ENCODE data around the gene MMP2. TPM values are rescaled to one million over a fixed set of nuclear protein-coding genes. Genes with fewer than 3 reads are reported as not detected.

Gene MMP2
- total and polyA plus RNA-seq, 2 donors (not counting 1 experiment from before 2014, with no cell fraction given): 760 to 1,311 TPM

DNA sequence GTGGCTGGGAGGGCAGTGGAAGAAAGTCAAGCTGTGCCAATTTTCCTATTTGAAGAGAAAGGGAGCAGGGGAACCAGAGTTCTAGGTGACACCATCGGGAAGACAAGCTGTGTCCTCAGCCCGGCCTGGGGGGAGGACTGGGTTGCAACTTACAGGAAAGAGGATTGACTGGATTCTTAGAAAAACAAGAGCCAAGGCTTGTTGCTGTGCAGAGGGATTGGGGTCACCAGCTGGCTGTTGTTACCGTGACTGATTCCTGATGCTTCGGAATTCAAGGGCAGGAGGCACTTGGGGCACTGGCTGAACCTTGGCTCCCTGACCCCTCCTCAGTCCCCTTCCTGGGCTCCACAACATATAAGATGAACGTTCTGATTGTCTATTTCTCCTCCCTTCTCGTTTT lies 16.8 kb upstream of the MMP2 start:
- no peaks in the 10 kb centered on the region for H3K27me3 ChIP-seq (ENCODE audit: control insufficient read depth, insufficient read depth, low read length)
- no peaks in the 10 kb centered on the region for H3K36me3 ChIP-seq (ENCODE audit: control insufficient read depth, insufficient read depth, low read length)
- no peak overlapping the region for H3K9ac ChIP-seq (ENCODE audit: insufficient read depth, low read length)
- H3K79me2 ChIP-seq (ENCODE audit: control insufficient read depth, insufficient read depth, low read length): no peaks in the 10 kb centered on the region
- DNase-seq (ENCODE audit: low read depth in 2 of 2): no peak
- no peak overlapping the region for H2AFZ ChIP-seq (ENCODE audit: low read length)
- no peak overlapping the region for H3K4me2 ChIP-seq (ENCODE audit: extremely low read depth, insufficient read depth, low read length)
- no peaks in the 10 kb centered on the region for H4K20me1 ChIP-seq (ENCODE audit: control insufficient read depth, extremely low read depth, insufficient read depth, low read length)
- no peaks in the 10 kb centered on the region for H3K9me3 ChIP-seq (ENCODE audit: control insufficient read depth, insufficient read depth, low read depth, low read length)
- H3K27ac ChIP-seq (ENCODE audit: insufficient read depth, low read length): no peak overlapping the region
- H3K4me3 ChIP-seq (replicated peaks in 1 of 4; ENCODE audit: control extremely low read depth in 1 of 4, insufficient read depth in 1 of 4, low read depth in 3 of 4, low read length in 4 of 4): no peak overlapping the region
- no peaks in the 10 kb centered on the region for H3K4me1 ChIP-seq (ENCODE audit: control insufficient read depth, extremely low read depth, insufficient read depth, low read length)
- TF ChIP-seq, protein P1, sequence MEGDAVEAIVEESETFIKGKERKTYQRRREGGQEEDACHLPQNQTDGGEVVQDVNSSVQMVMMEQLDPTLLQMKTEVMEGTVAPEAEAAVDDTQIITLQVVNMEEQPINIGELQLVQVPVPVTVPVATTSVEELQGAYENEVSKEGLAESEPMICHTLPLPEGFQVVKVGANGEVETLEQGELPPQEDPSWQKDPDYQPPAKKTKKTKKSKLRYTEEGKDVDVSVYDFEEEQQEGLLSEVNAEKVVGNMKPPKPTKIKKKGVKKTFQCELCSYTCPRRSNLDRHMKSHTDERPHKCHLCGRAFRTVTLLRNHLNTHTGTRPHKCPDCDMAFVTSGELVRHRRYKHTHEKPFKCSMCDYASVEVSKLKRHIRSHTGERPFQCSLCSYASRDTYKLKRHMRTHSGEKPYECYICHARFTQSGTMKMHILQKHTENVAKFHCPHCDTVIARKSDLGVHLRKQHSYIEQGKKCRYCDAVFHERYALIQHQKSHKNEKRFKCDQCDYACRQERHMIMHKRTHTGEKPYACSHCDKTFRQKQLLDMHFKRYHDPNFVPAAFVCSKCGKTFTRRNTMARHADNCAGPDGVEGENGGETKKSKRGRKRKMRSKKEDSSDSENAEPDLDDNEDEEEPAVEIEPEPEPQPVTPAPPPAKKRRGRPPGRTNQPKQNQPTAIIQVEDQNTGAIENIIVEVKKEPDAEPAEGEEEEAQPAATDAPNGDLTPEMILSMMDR (conservative IDR thresholded peaks at IDR 0.05 in 1 of 2, IDR thresholded peaks at IDR 0.05 in 1 of 2; ENCODE audit: low read depth in 1 of 2, low read length in 2 of 2): no peak
- no peak for TF ChIP-seq EZH2 (IDR thresholded peaks at IDR 0.05; ENCODE audit: low read length, missing control alignments)

DNA sequence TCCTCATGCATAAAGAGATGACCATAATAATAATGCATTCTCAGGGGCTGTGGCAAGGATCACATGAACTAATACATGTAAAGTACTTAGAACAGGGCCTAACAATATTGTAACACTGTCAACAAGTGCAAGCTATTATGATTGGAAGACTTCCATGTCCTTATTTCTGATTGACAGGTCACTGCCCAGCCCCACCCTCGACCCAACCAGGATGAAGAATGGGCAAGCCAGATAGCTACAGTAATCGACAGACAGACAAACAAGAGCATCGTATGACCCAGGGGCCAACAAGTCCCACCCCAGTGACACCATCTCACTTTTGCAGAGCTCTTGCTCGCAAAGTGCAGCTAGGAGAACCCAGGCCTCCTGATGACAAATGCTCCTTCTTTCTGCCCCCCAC lies 14.6 kb upstream of the MMP2 start:
- Histone ChIP-seq H3K36me3 (ENCODE audit: control insufficient read depth, insufficient read depth, low read length) (no peaks in the 10 kb centered on the region), H3K9me3 (ENCODE audit: control insufficient read depth, insufficient read depth, low read depth, low read length) (no peaks in the 10 kb centered on the region), H3K27ac (ENCODE audit: insufficient read depth, low read length) (no peak overlapping the region), H4K20me1 (ENCODE audit: control insufficient read depth, extremely low read depth, insufficient read depth, low read length) (no peaks in the 10 kb centered on the region), H3K4me1 (ENCODE audit: control insufficient read depth, extremely low read depth, insufficient read depth, low read length) (no peaks in the 10 kb centered on the region), H3K4me3 (replicated peaks in 1 of 4; ENCODE audit: control extremely low read depth in 1 of 4, insufficient read depth in 1 of 4, low read depth in 3 of 4, low read length in 4 of 4) (no peak overlapping the region), H3K9ac (ENCODE audit: insufficient read depth, low read length) (no peak overlapping the region), H3K4me2 (ENCODE audit: extremely low read depth, insufficient read depth, low read length) (no peak overlapping the region), H3K79me2 (ENCODE audit: control insufficient read depth, insufficient read depth, low read length) (no peaks in the 10 kb centered on the region), H2AFZ (ENCODE audit: low read length) (no peak overlapping the region), H3K27me3 (ENCODE audit: control insufficient read depth, insufficient read depth, low read length) (no peaks in the 10 kb centered on the region)
- TF ChIP-seq, protein P1 (conservative IDR thresholded peaks at IDR 0.05 in 1 of 2, IDR thresholded peaks at IDR 0.05 in 1 of 2; ENCODE audit: low read depth in 1 of 2, low read length in 2 of 2): no peak
- TF ChIP-seq EZH2 (IDR thresholded peaks at IDR 0.05; ENCODE audit: low read length, missing control alignments): no peak
- DNase-seq (ENCODE audit: low read depth in 2 of 2): no peak

DNA sequence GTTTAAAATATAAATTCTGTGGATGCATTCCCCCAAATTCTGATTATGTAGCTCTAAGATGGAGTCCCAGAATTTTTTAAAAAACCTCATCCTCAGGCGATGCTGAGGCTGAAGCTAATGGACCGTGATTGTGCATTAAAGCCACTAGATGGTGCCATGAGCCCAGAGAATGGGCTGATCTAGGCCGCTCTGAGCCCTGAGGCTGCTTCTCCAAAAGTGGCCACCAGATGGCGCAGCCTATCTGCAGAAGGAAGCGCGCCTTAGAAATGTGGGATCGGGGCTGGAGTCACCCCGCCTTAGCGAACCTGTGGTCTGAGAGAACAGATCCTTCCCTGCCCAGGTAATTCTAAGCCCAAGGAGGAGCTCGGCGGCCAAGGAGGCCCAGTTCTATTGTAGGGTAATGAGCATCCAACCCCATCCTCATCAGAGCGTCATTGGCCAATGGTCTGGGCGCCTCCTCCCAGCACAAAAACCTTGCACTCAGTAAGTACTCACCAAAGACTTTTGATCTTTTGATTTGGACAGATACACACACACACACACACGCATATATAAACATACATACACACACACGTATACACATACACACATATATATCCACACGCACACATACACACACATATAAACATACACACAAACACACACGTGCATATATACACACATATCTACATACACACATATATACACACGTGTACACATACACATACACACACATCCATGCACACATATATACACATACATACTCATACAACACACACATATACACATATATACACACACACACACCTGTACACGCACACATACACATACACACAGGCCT lies 13.7 kb upstream of the MMP2 start:
- H3K27me3 ChIP-seq (ENCODE audit: control insufficient read depth, insufficient read depth, low read length): no peaks in the 10 kb centered on the region
- H3K36me3 ChIP-seq (ENCODE audit: control insufficient read depth, insufficient read depth, low read length): no peaks in the 10 kb centered on the region
- peak overlapping the region in 2 of 4 experiments; percentile 11 to 18 for H3K4me3 ChIP-seq (replicated peaks in 1 of 4; ENCODE audit: control extremely low read depth in 1 of 4, insufficient read depth in 1 of 4, low read depth in 3 of 4, low read length in 4 of 4)

More for the DNA sequence above, 13.7 kb upstream of the MMP2 start:
- no peak overlapping the region for H3K9ac ChIP-seq (ENCODE audit: insufficient read depth, low read length)
- peaks cover under 1% of the 10 kb centered on the region for H3K4me1 ChIP-seq (ENCODE audit: control insufficient read depth, extremely low read depth, insufficient read depth, low read length)
- DNase-seq (ENCODE audit: low read depth in 2 of 2): peak; percentile 64 to 86
- no peaks in the 10 kb centered on the region for H3K79me2 ChIP-seq (ENCODE audit: control insufficient read depth, insufficient read depth, low read length)
- TF ChIP-seq EZH2 (IDR thresholded peaks at IDR 0.05; ENCODE audit: low read length, missing control alignments): no peak
- TF ChIP-seq, protein P1 (conservative IDR thresholded peaks at IDR 0.05 in 1 of 2, IDR thresholded peaks at IDR 0.05 in 1 of 2; ENCODE audit: low read depth in 1 of 2, low read length in 2 of 2): peak; percentile 98 to 100
- H3K27ac ChIP-seq (ENCODE audit: insufficient read depth, low read length): no peak overlapping the region
- H4K20me1 ChIP-seq (ENCODE audit: control insufficient read depth, extremely low read depth, insufficient read depth, low read length): no peaks in the 10 kb centered on the region
- H3K4me2 ChIP-seq (ENCODE audit: extremely low read depth, insufficient read depth, low read length): peak overlapping the region; percentile 40
- no peaks in the 10 kb centered on the region for H3K9me3 ChIP-seq (ENCODE audit: control insufficient read depth, insufficient read depth, low read depth, low read length)
- no peak overlapping the region for H2AFZ ChIP-seq (ENCODE audit: low read length)

All from fibroblast of lung (primary cell).